Liver (tissue), 9 donors: ENCODE data around the gene POLR2H. TPM values are rescaled to one million over a fixed set of nuclear protein-coding genes. Genes with fewer than 3 reads are reported as not detected.
A peak's percentile ranks its signal among the peaks of the same experiment; 100 is the strongest.

Experiments used
- DNase-seq: peaks from one replicate; pipeline ENCODE4 v3.0.0-alpha.2; 2017; ENCODE audit warnings: low spot score
- H3K27ac ChIP-seq, 2 donors: one replicate each; pipeline ENCODE4 v1.7.0; 2013; ENCODE audit warnings: inconsistent platforms in 2 of 2, low read length in 2 of 2, control low read depth in 1 of 2, low read depth in 1 of 2, mild to moderate bottlenecking in 1 of 2
- H3K27me3 ChIP-seq, 4 donors: one replicate each; pipeline versions ENCODE4 v1.6.1 to v1.7.0; 2013; ENCODE audit warnings: low read length in 3 of 4, inconsistent platforms in 1 of 4, mild to moderate bottlenecking in 1 of 4, moderate library complexity in 1 of 4; ENCODE audit not compliant: control insufficient read depth in 4 of 4, insufficient read depth in 4 of 4
- H3K36me3 ChIP-seq, 4 donors: one replicate each; pipeline versions ENCODE4 v1.6.1 to v1.7.0; 2013; ENCODE audit warnings: low read length in 3 of 4, mild to moderate bottlenecking in 3 of 4, low read depth in 1 of 4, moderate library complexity in 1 of 4; ENCODE audit not compliant: control insufficient read depth in 4 of 4, insufficient read depth in 3 of 4
- H3K4me1 ChIP-seq, 4 donors: one replicate each; pipeline versions ENCODE4 v1.6.1 to v1.7.0; 2013; ENCODE audit warnings: low read length in 3 of 4, mild to moderate bottlenecking in 3 of 4, moderate library complexity in 1 of 4; ENCODE audit not compliant: control insufficient read depth in 4 of 4, insufficient read depth in 4 of 4
- H3K4me3 ChIP-seq, 3 donors: one replicate each; pipeline versions ENCODE4 v1.6.1 to v1.7.0; 2013; ENCODE audit warnings: low read length in 3 of 3, control low read depth in 1 of 3, low read depth in 1 of 3, mild to moderate bottlenecking in 1 of 3
- H3K9ac ChIP-seq, 2 donors: one replicate each; pipeline ENCODE4 v1.7.0; 2013; ENCODE audit warnings: low read length in 2 of 2, mild to moderate bottlenecking in 2 of 2, moderate library complexity in 2 of 2, control low read depth in 1 of 2, low read depth in 1 of 2
- H3K9me3 ChIP-seq, 4 donors: one replicate each; pipeline versions ENCODE4 v1.6.1 to v1.7.0; 2013; ENCODE audit warnings: low read length in 3 of 4; ENCODE audit not compliant: control insufficient read depth in 4 of 4
- ATF3 ChIP-seq: IDR thresholded peaks from 2 replicates; pipeline ENCODE4 v1.6.1; 2016; ENCODE audit warnings: antibody characterized with exemption
- CTCF ChIP-seq: fragments of 150-350 bp; IDR thresholded peaks from 2 replicates; pipeline ENCODE4 v1.5.1; 2017; ENCODE audit warnings: improper control_type of control experiment, low read depth, low read length; ENCODE audit not compliant: missing input control
- EGR1 ChIP-seq, 2 donors: IDR thresholded peaks; 2 replicates each; pipeline ENCODE4 v1.6.1; 2016 to 2018; ENCODE audit warnings: antibody characterized with exemption in 2 of 2, low read depth in 2 of 2
- FOXA1 ChIP-seq: IDR thresholded peaks from 2 replicates; pipeline ENCODE4 v1.6.1; 2016; ENCODE audit warnings: antibody characterized with exemption
- FOXA2 ChIP-seq: IDR thresholded peaks from 2 replicates; pipeline ENCODE4 v1.6.1; 2016; ENCODE audit warnings: antibody characterized with exemption
- GABPA ChIP-seq, 2 donors: IDR thresholded peaks in 1 of 2; conservative IDR thresholded peaks in 1 of 2; 2 replicates each; pipeline ENCODE4 v1.6.1; 2016; ENCODE audit warnings: antibody characterized with exemption in 2 of 2, mild to moderate bottlenecking in 1 of 2, moderate library complexity in 1 of 2
- HNF4A ChIP-seq, 2 donors: conservative IDR thresholded peaks; 2 replicates each; pipeline ENCODE4 v1.6.1; 2016; ENCODE audit warnings: antibody characterized with exemption in 2 of 2, mild to moderate bottlenecking in 2 of 2
- HNF4G ChIP-seq: IDR thresholded peaks from 2 replicates; pipeline ENCODE4 v1.6.1; 2016; ENCODE audit warnings: antibody characterized with exemption
- JUND ChIP-seq, 2 donors: IDR thresholded peaks; 2 replicates each; pipeline ENCODE4 v1.6.1; 2016; ENCODE audit warnings: antibody characterized with exemption in 2 of 2
- MAX ChIP-seq: IDR thresholded peaks from 2 replicates; pipeline ENCODE4 v1.6.1; 2016; ENCODE audit warnings: antibody characterized with exemption
- NR2F2 ChIP-seq: IDR thresholded peaks from 2 replicates; pipeline ENCODE4 v1.6.1; 2016; ENCODE audit warnings: antibody characterized with exemption
- RAD21 ChIP-seq, 2 donors: IDR thresholded peaks; 2 replicates each; pipeline ENCODE4 v1.6.1; 2016; ENCODE audit warnings: antibody characterized with exemption in 2 of 2, mild to moderate bottlenecking in 2 of 2
- REST ChIP-seq: IDR thresholded peaks from 2 replicates; pipeline ENCODE4 v1.6.1; 2016; ENCODE audit warnings: antibody characterized with exemption, mild to moderate bottlenecking
- RXRA ChIP-seq, 2 donors: IDR thresholded peaks; 2 replicates each; pipeline ENCODE4 v1.6.1; 2017 to 2018; ENCODE audit warnings: antibody characterized with exemption in 2 of 2, mild to moderate bottlenecking in 1 of 2
- SP1 ChIP-seq: IDR thresholded peaks from 2 replicates; pipeline ENCODE4 v1.6.1; 2018; ENCODE audit warnings: antibody characterized with exemption, mild to moderate bottlenecking
- TAF1 ChIP-seq: conservative IDR thresholded peaks from 2 replicates; pipeline ENCODE4 v1.6.1; 2016; ENCODE audit warnings: antibody characterized with exemption, mild to moderate bottlenecking
- YY1 ChIP-seq: IDR thresholded peaks from 2 replicates; pipeline ENCODE4 v1.6.1; 2016; ENCODE audit warnings: antibody characterized with exemption, mild to moderate bottlenecking
- ZBTB33 ChIP-seq: IDR thresholded peaks from 2 replicates; pipeline ENCODE4 v1.6.1; 2016; ENCODE audit warnings: antibody characterized with exemption
- WGBS: extraction: QIAGEN DNeasy Blood & Tissue Kit; methylation state at CpG from one replicate; pipeline ENCODE4 v1.1.7; 2013; 5-methylcytosine and 5-hydroxymethylcytosine counted together
- polyA plus RNA-seq, 2 donors: library from polyadenylated mRNA; stranded (reverse) in 1 of 2; unstranded in 1 of 2; fragments of 200-250 nt in 1 of 2; fragments of >200 nt in 1 of 2; fragmentation: Nextera tagmentation in 1 of 2; extraction: Ambion mirVana in 1 of 2; gene quantifications; one replicate each; pipeline versions ENCODE4 v1.2.1 to v1.2.3, GENCODE V29; 2013 to 2015
- total RNA-seq, 2 donors: library from RNA; depleted of rRNA; stranded (reverse); fragments of >200 nt; gene quantifications; one replicate each; pipeline ENCODE4 v1.2.3, GENCODE V29; 2014
- donor health status: healthy.
- donor health status: healthy.
- donor health status: healthy.
- donor health status: healthy.
- donor health status: healthy.

POLR2H gene
- total and polyA plus RNA-seq, 4 donors, result 25.7 to 55.7 (median 43.5) TPM

- TF ChIP-seq HNF4A (conservative IDR thresholded peaks at IDR 0.05) (peak; percentile 80 to 92), TAF1 (no peak), RAD21 (IDR thresholded peaks at IDR 0.05) (peak; percentile 56 to 65), NR2F2 (no peak), SP1 (peak; percentile 79), FOXA1 (peak; percentile 31), ZBTB33 (no peak), EGR1 (IDR thresholded peaks at IDR 0.05; ENCODE audit: low read depth in 2 of 2) (peak; percentile 65 to 72), JUND (IDR thresholded peaks at IDR 0.05) (no peak), CTCF (peak; percentile 38), YY1 (peak; percentile 44), MAX (peak; percentile 82), REST (peak; percentile 75), GABPA (IDR thresholded peaks at IDR 0.05 in 1 of 2, conservative IDR thresholded peaks at IDR 0.05 in 1 of 2) (peak; percentile 82 to 96), FOXA2 (no peak), ATF3 (no peak), RXRA (IDR thresholded peaks at IDR 0.05) (peak; percentile 36 to 56), HNF4G (peak; percentile 66)
- Histone ChIP-seq H3K9ac (peak overlapping the region; percentile 92), H3K36me3 (peaks cover 0 to 12% (median 2%) of the 10 kb centered on the region in 4 donors), H3K27ac (peak overlapping the region; percentile 92 to 98), H3K4me1 (peaks cover 2 to 28% (median 12%) of the 10 kb centered on the region in 4 donors), H3K9me3 (no peaks in the 10 kb centered on the region), H3K27me3 (no peaks in the 10 kb centered on the region), H3K4me3 (peak overlapping the region; percentile 88 to 97 (median 96))
- under 1% methylated on average over 68 of the region's 68 CpGs for WGBS
- DNase-seq, result peak; percentile 93
These were observed 1.4 kb downstream of the POLR2H start for GRCh38 chr3:184362668-184363546.
